Esophagus squamous epithelium (tissue), 4 donors: ENCODE measurements around the gene SLC12A8.

Source experiments
- CTCF ChIP-seq, 6 experiments: fragments of 450-650 bp in 4 of 6; fragments of 200-600 bp in 2 of 6; sonication (generic) in 2 of 6; IDR thresholded peaks; one replicate each; pipeline ENCODE4 v1.5.1; 2016 to 2019; ENCODE audit warnings: antibody characterized with exemption in 6 of 6, mild to moderate bottlenecking in 4 of 6, moderate library complexity in 4 of 6
- POLR2A ChIP-seq, 4 donors: fragments of 450-650 bp; IDR thresholded peaks; one replicate each; pipeline ENCODE4 v1.6.1; 2017; ENCODE audit warnings: antibody characterized with exemption in 4 of 4, mild to moderate bottlenecking in 4 of 4, moderate library complexity in 3 of 4

GRCh38 chr3:125207949-125208568 lies 4.5 kb downstream of the SLC12A8 start:
- TF ChIP-seq CTCF (IDR thresholded peaks at IDR 0.05) (no peak), POLR2A (IDR thresholded peaks at IDR 0.05) (no peak)
